HepG2 (cell line): ENCODE results near the gene NEMF. TPM values are rescaled to one million over a fixed set of nuclear protein-coding genes. Genes with fewer than 3 reads are reported as not detected.
"Not testable (repeated sequence)": the region's sequence is repeated elsewhere in the genome, so short reads cannot be mapped to it uniquely, and the experiment has no call there.

ENCODE experiments used
- ATAC-seq: fragments of 200-7000 bp; cut with Tn5 transposase; 3 replicates; pipeline ENCODE4 v1.9.1; 2020; ENCODE audit warnings: mild to moderate bottlenecking, moderate library complexity
- BruUV-seq: library from RNA; stranded (reverse); fragments of 400-500 nt; replicated peaks from 2 replicates; lab custom pipeline; 2021; lab: Mats Ljungman, UMichigan
- CTCF ChIA-PET: fragments of 300-600 bp; formaldehyde crosslinking; extraction: SDS; loops from one replicate; lab custom pipeline; 2021; ENCODE audit warnings: low total read pairs, inconsistent platforms, low intra/inter-chr PET ratio; lab: Yijun Ruan, JAX
- POLR2A ChIA-PET: fragments of 350-600 bp; sonication (Branson Sonifier 250); formaldehyde crosslinking; loops from one replicate; lab custom pipeline; 2020; ENCODE audit warnings: antibody characterized with exemption, inconsistent platforms; lab: Yijun Ruan, JAX
- DNase-seq: peaks from one replicate; pipeline ENCODE4 v3.0.0-alpha.2; 2015; ENCODE audit warnings: low spot score
- FAIRE-seq: peaks from 3 replicates; lab custom pipeline; 2011; peaks lifted over from hg19 to GRCh38; lab: Jason Lieb, UNC
- H2AFZ ChIP-seq: one replicate; pipeline ENCODE4 v1.6.1; 2011; ENCODE audit warnings: low read length, inconsistent platforms
- H3K27ac ChIP-seq: fragments of 300-600 bp; 3 replicates; pipeline ENCODE4 v1.8.0; 2011; ENCODE audit warnings: mixed run types, mild to moderate bottlenecking, mixed read lengths, low read length, inconsistent platforms; ENCODE audit not compliant: insufficient read depth; ENCODE audit errors: extremely low read length
- H3K27me3 ChIP-seq, 2 experiments: fragments of 200-600 bp in 1 of 2; 2 replicates in 1 of 2; 3 replicates in 1 of 2; pipeline versions ENCODE4 v1.6.0 to v1.8.0; 2011; ENCODE audit warnings: low read length in 2 of 2, mild to moderate bottlenecking in 2 of 2, moderate library complexity in 2 of 2, inconsistent platforms in 1 of 2; ENCODE audit not compliant: insufficient read depth in 2 of 2, control insufficient read depth in 1 of 2
- H3K36me3 ChIP-seq, 2 experiments: fragments of 200-600 bp in 1 of 2; replicated peaks in 1 of 2; 2 replicates in 1 of 2; 3 replicates in 1 of 2; pipeline versions ENCODE4 v1.5.1 to v1.8.0; 2011; ENCODE audit warnings: low read length in 2 of 2, inconsistent platforms in 1 of 2; ENCODE audit not compliant: insufficient read depth in 2 of 2, control insufficient read depth in 1 of 2
- H3K4me1 ChIP-seq: 2 replicates; pipeline ENCODE4 v1.5.1; 2012; ENCODE audit warnings: low read length, inconsistent platforms; ENCODE audit not compliant: insufficient read depth
- H3K4me2 ChIP-seq: 2 replicates; pipeline ENCODE4 v1.6.0; 2011; ENCODE audit warnings: low read depth, low read length, inconsistent platforms
- H3K4me3 ChIP-seq, 3 experiments: fragments of 200-600 bp in 1 of 3; sonication (generic), shearing (Covaris generic) in 1 of 3; replicated peaks in 1 of 3; 2 replicates each; pipeline ENCODE4 v1.5.1; 2011 to 2016; ENCODE audit warnings: low read length in 3 of 3, inconsistent platforms in 2 of 3, low read depth in 2 of 3, mild to moderate bottlenecking in 2 of 3, control low read depth in 1 of 3, mixed read lengths in 1 of 3; ENCODE audit not compliant: insufficient read depth in 1 of 3
- H3K79me2 ChIP-seq: one replicate; pipeline ENCODE4 v1.6.1; 2011; ENCODE audit warnings: low read length, inconsistent platforms; ENCODE audit not compliant: insufficient read depth
- H3K9ac ChIP-seq: 2 replicates; pipeline ENCODE4 v1.6.0; 2011; ENCODE audit warnings: mild to moderate bottlenecking, low read depth, low read length, inconsistent platforms; ENCODE audit not compliant: insufficient read depth
- H3K9me3 ChIP-seq: 2 replicates; pipeline ENCODE4 v1.5.1; 2012; ENCODE audit warnings: mild to moderate bottlenecking, low read length
- H4K20me1 ChIP-seq: 2 replicates; pipeline ENCODE4 v1.6.0; 2011; ENCODE audit warnings: inconsistent platforms, mild to moderate bottlenecking, low read length, moderate library complexity; ENCODE audit not compliant: insufficient read depth
- ARID5B ChIP-seq: IDR thresholded peaks from 2 replicates; pipeline ENCODE4 v1.4.0; 2020; ENCODE audit warnings: mild to moderate bottlenecking, missing genetic modification reagents
- HNF4A ChIP-seq: sonication (generic); formaldehyde crosslinking; IDR thresholded peaks from 2 replicates; pipeline ENCODE4 v1.4.0; 2020; ENCODE audit warnings: missing genetic modification reagents
- NR2F2 ChIP-seq: IDR thresholded peaks from 2 replicates; pipeline ENCODE4 v1.6.1; 2012; ENCODE audit warnings: low read depth, inconsistent platforms, borderline replicate concordance
- POGZ ChIP-seq: sonication (generic); formaldehyde crosslinking; IDR thresholded peaks from 2 replicates; pipeline ENCODE4 v1.4.0; 2020; ENCODE audit warnings: mild to moderate bottlenecking, missing genetic modification reagents
- SOX13 ChIP-seq, 3 experiments: fragments of 450-650 bp in 1 of 3; sonication (generic) in 1 of 3; formaldehyde crosslinking in 1 of 3; IDR thresholded peaks in 2 of 3; conservative IDR thresholded peaks in 1 of 3; 2 replicates each; pipeline versions ENCODE4 v1.5.0 to v1.6.1; 2016 to 2020; ENCODE audit warnings: antibody characterized with exemption in 1 of 3, mild to moderate bottlenecking in 1 of 3, missing compliant biosample characterization in 1 of 3, missing genetic modification reagents in 1 of 3, moderate library complexity in 1 of 3
- SOX5 ChIP-seq: IDR thresholded peaks from 2 replicates; pipeline ENCODE4 v1.6.1; 2016; ENCODE audit warnings: borderline replicate concordance
- TCF7 ChIP-seq: sonication (generic); IDR thresholded peaks from 2 replicates; pipeline ENCODE4 v1.6.1; 2016; ENCODE audit warnings: antibody characterized with exemption, low read depth
- WGBS: methylation state at CpG from one replicate; pipeline ENCODE4 v1.1.6; 2017; ENCODE audit warnings: low lambda C conversion rate; 5-methylcytosine and 5-hydroxymethylcytosine counted together
- in situ Hi-C: cut with HindIII; loops from 2 replicates; pipeline ENCODE4 v1.10.0; 2017; ENCODE audit warnings: low pct_unique_long_range_greater_than_20kb; ENCODE audit not compliant: extremely low pct_ligation_motif_present
- intact Hi-C: fragments of 100-400 bp; cut with micrococcal nuclease; formaldehyde crosslinking; loops from one replicate; pipeline ENCODE4 v1.10.0; 2022; ENCODE audit not compliant: unreplicated experiment
- polyA plus RNA-seq, 8 experiments: library from polyadenylated mRNA; depleted of rRNA in 3 of 8; stranded (reverse) in 7 of 8; unstranded in 1 of 8; fragments of >200 nt; fragmentation: Illumina TruSeq in 4 of 8; extraction: Trizol in 4 of 8; gene quantifications; 2 replicates each; pipeline versions ENCODE4 v1.2.1 to v1.2.3, GENCODE V29; 2011 to 2016; ENCODE audit warnings: low read depth in 4 of 8, missing spikeins in 1 of 8, mixed read lengths in 1 of 8; ENCODE audit not compliant: insufficient read depth in 1 of 8
- total RNA-seq, 5 experiments: library from RNA; depleted of rRNA; stranded (reverse); fragments of >200 nt; fragmentation: Illumina TruSeq; extraction: Trizol; gene quantifications; 2 replicates each; pipeline ENCODE4 v1.2.3, GENCODE V29; 2016; ENCODE audit warnings: low read depth in 1 of 5

NEMF gene
- total and polyA plus RNA-seq, 2 of the 13 experiments (the other 11 are each of a cell fraction or from before 2014, with no cell fraction given) = 21.3 to 57.9 TPM

GRCh38 chr14:49816118-49816517 is 36.5 kb downstream of the NEMF start:
- 0 out of 2 replicates have a peak, but pooled peaks have one; percentile 27 for TF ChIP-seq POGZ (CRISPR knock-in tag)
- 0 out of 2 replicates have a peak, but pooled peaks have one; percentile 13 for TF ChIP-seq ARID5B (CRISPR knock-in tag)
- TF ChIP-seq SOX5 (CRISPR knock-in tag) = 0 out of 2 replicates have a peak, but pooled peaks have one; percentile 33
- 0 out of 2 replicates have a peak, but pooled peaks have one; percentile 34 for TF ChIP-seq TCF7
- H3K4me3 ChIP-seq; CTCF ChIA-PET; H3K79me2 ChIP-seq; in situ Hi-C loops; ATAC-seq; H2AFZ ChIP-seq; H3K27me3 ChIP-seq; H3K9me3 ChIP-seq; FAIRE-seq; H3K4me2 ChIP-seq; DNase-seq; H4K20me1 ChIP-seq; intact Hi-C loops; H3K9ac ChIP-seq; TF ChIP-seq SOX13 (IDR thresholded peaks at IDR 0.05): not testable (repeated sequence)
- TF ChIP-seq SOX13 (CRISPR knock-in tag; conservative IDR thresholded peaks at IDR 0.05 in 1 of 2, IDR thresholded peaks at IDR 0.05 in 1 of 2) = peak in 1 of 2 experiments; percentile 58; a peak in 2 of 4 replicates
- 0 out of 2 replicates have a peak, but pooled peaks have one; percentile 23 for TF ChIP-seq NR2F2
- TF ChIP-seq HNF4A = peak; percentile 61
- WGBS = 90% methylated on average over 2 of the region's 2 CpGs
- peak overlapping the region; percentile 40 for H3K27ac ChIP-seq
- H3K36me3 ChIP-seq = peaks cover 14 to 67% of the 10 kb centered on the region in 2 experiments
- POLR2A ChIA-PET = interaction anchor here (0.7 kb wide), 1 partner anchor 46 kb away, joined by 3 read pairs; no protein-coding TSS in a partner anchor
- H3K4me1 ChIP-seq = peaks cover 11% of the 10 kb centered on the region
- BruUV-seq = TSS peak; percentile 16
